Peyer's patch (tissue), 4 donors: ENCODE data around the gene BTBD1.

Experiments
- POLR2A ChIP-seq, 2 donors: fragments of 450-650 bp; IDR thresholded peaks; one replicate each; pipeline ENCODE4 v1.5.1; 2017; ENCODE audit warnings: antibody characterized with exemption in 2 of 2, mild to moderate bottlenecking in 2 of 2, moderate library complexity in 2 of 2
- TF ChIP-seq, protein P1 (sequence below), 6 experiments: fragments of 450-650 bp in 4 of 6; fragments of 200-600 bp in 2 of 6; sonication (generic) in 1 of 6; IDR thresholded peaks; one replicate each; pipeline ENCODE4 v1.5.1; 2017 to 2019; ENCODE audit warnings: antibody characterized with exemption in 6 of 6, mild to moderate bottlenecking in 3 of 6, moderate library complexity in 1 of 6

DNA sequence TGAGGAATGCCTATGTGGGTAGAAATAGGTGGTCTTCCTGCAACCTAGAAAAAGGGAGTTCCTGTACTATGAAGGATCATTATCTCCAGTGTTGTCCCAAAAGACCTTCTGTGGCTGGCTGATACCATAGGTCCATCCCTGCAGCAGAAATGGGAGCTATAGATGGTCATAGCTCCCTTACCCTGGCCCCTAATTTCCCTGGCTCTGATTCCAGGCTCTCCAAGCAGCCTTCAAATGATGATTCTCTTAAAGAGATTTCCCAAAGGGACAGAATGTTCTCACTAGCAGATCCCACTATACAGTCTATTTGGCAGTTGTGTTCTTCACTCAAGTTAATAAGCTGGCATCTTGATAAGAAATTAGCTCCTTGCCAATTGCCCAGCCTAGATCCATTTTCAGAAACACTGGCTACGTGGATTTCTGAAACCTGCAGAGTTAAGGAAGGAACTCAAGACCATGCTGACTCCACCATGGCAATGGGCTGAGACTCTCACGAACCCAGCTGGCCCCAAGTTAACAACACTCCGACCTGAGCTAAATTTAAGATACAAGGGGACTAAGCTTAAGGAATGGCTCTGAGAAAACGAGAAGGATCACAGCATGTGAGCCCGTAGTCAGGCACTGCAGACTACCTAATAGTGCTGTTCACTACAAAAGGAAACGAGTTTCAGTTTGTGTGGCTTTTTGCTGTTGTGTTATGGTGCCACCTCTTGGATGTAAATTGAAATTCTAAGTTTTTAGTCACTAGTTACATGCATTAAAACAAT, 67.0 kb downstream of the BTBD1 start:
- no peak for TF ChIP-seq POLR2A (IDR thresholded peaks at IDR 0.05)
- TF ChIP-seq, protein P1, sequence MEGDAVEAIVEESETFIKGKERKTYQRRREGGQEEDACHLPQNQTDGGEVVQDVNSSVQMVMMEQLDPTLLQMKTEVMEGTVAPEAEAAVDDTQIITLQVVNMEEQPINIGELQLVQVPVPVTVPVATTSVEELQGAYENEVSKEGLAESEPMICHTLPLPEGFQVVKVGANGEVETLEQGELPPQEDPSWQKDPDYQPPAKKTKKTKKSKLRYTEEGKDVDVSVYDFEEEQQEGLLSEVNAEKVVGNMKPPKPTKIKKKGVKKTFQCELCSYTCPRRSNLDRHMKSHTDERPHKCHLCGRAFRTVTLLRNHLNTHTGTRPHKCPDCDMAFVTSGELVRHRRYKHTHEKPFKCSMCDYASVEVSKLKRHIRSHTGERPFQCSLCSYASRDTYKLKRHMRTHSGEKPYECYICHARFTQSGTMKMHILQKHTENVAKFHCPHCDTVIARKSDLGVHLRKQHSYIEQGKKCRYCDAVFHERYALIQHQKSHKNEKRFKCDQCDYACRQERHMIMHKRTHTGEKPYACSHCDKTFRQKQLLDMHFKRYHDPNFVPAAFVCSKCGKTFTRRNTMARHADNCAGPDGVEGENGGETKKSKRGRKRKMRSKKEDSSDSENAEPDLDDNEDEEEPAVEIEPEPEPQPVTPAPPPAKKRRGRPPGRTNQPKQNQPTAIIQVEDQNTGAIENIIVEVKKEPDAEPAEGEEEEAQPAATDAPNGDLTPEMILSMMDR (IDR thresholded peaks at IDR 0.05), result peak in 5 of 6 experiments; percentile 24 to 58 (median 43)
